Stimulated activated effector memory CD8-positive, alpha-beta T cell treated with anti-CD3 and anti-CD28 coated beads, Interleukin-12 subunit alpha, Interleukin-12 subunit beta, amount 100 ng/mL, for 72 hours (primary cell): ENCODE measurements around the gene APCDD1L.

Experiments used
- ATAC-seq: fragments of 150-1000 bp; cut with Tn5 transposase; 2 replicates; pipeline ENCODE4 v1.10.0; 2021
- DNase-seq, 2 donors: peaks; one replicate each; pipeline ENCODE4 v3.0.0; 2021 to 2022; ENCODE audit warnings: low spot score in 2 of 2
- H3K27ac Mint-ChIP-seq: one replicate; pipeline ENCODE4 v1.8.0; 2022; ENCODE audit warnings: mild to moderate bottlenecking, mixed read lengths
- H3K36me3 Mint-ChIP-seq: one replicate; pipeline ENCODE4 v1.8.0; 2022; ENCODE audit warnings: mild to moderate bottlenecking, mixed read lengths
- H3K4me1 Mint-ChIP-seq: one replicate; pipeline ENCODE4 v1.8.0; 2022; ENCODE audit warnings: mixed read lengths
- H3K4me3 Mint-ChIP-seq: one replicate; pipeline ENCODE4 v1.8.0; 2022; ENCODE audit warnings: mild to moderate bottlenecking, mixed read lengths
- H3K9me3 Mint-ChIP-seq: one replicate; pipeline ENCODE4 v1.8.0; 2022; ENCODE audit warnings: mixed read lengths

The APCDD1L gene

GRCh38 chr20:58470336-58471192 lies 44.6 kb downstream of the APCDD1L start:
- no peaks in the 10 kb centered on the region for H3K9me3 Mint-ChIP-seq
- H3K4me1 Mint-ChIP-seq = no peaks in the 10 kb centered on the region
- no peak overlapping the region for H3K4me3 Mint-ChIP-seq
- no peak for DNase-seq
- no peaks in the 10 kb centered on the region for H3K36me3 Mint-ChIP-seq
- H3K27ac Mint-ChIP-seq = peak overlapping the region; percentile 67
- no peak for ATAC-seq

DNA sequence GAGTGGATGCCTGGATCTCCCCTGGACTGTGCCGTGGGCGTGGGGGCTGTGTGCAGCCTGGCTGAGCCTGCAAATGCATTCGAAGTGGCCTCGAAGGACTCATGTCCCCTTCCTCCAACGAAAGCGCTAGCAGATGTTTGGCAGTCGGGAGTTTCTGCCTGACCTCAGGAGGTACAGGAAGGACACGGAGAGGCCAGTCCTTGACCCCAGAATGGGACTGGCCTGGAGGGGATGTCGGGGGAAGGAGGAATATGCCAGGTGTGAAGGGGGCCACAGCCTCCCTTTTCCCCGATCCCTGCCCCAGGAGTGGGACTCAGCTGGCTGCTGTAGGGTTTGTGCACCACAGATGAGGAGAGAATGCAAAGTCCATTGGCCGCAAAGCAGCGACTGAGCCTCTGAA lies 45.6 kb downstream of the APCDD1L start:
- Mint-ChIP-seq H3K36me3 (no peaks in the 10 kb centered on the region), H3K27ac (no peak overlapping the region), H3K9me3 (no peaks in the 10 kb centered on the region), H3K4me3 (no peak overlapping the region), H3K4me1 (no peaks in the 10 kb centered on the region)
- no peak for ATAC-seq
- no peak for DNase-seq

- DNase-seq (no peak), ATAC-seq (no peak)
- no peak overlapping the region for H3K4me3 Mint-ChIP-seq
- no peaks in the 10 kb centered on the region for H3K9me3 Mint-ChIP-seq
- H3K4me1 Mint-ChIP-seq = no peaks in the 10 kb centered on the region
- no peaks in the 10 kb centered on the region for H3K36me3 Mint-ChIP-seq
- no peak overlapping the region for H3K27ac Mint-ChIP-seq
Measured at GRCh38 chr20:58467572-58468527, 47.3 kb downstream of the APCDD1L start.

DNA sequence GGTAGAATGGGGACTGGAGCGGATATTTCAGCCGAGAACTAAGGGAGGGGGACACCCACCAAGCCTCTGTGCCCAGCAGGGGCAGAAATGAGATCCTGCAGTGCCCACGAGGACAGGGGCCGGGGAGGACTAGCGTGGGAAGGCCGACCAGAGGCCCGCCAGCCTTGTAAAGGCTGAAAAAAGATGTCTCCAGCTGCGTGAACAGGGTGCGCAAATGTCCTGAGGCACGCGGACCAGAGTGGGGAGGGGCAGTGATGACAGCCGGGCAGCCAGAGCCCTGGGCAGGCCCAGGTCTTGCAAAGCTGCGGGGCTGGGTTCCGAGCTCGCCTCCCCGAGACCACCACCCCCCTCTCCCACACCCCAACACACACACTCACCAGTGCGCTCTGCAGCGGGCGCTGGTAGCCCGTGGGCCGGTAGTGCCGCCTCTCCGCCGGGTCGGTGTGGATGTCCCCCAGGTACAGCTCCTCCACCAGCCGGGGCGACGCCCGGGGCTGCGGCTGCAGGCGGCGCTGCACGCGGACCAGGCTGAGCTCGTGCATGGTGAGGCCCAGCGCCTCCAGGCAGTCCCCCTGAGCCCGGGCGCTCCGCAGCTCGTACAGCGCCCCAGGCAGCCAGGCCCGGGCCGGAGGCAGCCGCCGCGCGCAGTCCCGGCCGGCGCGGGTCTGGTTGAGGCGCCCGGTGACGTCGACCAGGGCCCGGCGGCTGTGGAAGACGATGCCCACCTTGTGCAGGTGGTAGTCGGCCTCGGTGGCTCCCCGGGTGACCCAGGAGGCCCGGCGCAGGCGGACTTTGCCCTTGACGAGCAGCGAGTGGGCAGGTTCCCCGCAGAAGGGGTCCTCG lies 48.2 kb downstream of the APCDD1L start:
- no peaks in the 10 kb centered on the region for H3K36me3 Mint-ChIP-seq
- no peaks in the 10 kb centered on the region for H3K4me1 Mint-ChIP-seq
- ATAC-seq (no peak), DNase-seq (no peak)
- no peak overlapping the region for H3K27ac Mint-ChIP-seq
- H3K9me3 Mint-ChIP-seq = no peaks in the 10 kb centered on the region
- H3K4me3 Mint-ChIP-seq = no peak overlapping the region

GRCh38 chr20:58466095-58466708 lies 49.0 kb downstream of the APCDD1L start:
- no peak for DNase-seq
- Mint-ChIP-seq H3K36me3 (no peaks in the 10 kb centered on the region), H3K4me1 (no peaks in the 10 kb centered on the region), H3K9me3 (no peaks in the 10 kb centered on the region), H3K27ac (no peak overlapping the region), H3K4me3 (no peak overlapping the region)
- no peak for ATAC-seq

DNA sequence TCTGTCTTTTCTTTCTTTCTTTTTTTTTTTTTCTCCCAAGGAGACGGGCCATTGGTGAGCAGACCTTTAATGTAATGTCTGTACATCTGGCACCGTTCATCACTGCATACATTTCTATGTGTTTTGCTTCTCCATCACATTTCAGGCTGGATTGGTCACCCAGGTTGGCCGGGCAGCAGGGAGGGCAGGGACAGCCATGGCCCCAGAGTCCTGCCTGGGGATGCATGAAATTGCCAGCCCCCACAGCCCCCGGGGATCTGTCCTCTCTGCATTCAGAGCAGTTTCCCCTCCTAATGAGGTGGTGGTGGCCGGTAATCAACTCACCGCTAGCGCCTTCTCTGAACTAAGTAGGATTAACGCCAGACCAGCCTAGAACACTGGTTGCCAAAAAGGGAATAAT lies 50.4 kb downstream of the APCDD1L start:
- DNase-seq (no peak), ATAC-seq (no peak)
- no peaks in the 10 kb centered on the region for H3K4me1 Mint-ChIP-seq
- no peaks in the 10 kb centered on the region for H3K9me3 Mint-ChIP-seq
- H3K27ac Mint-ChIP-seq = no peak overlapping the region
- no peak overlapping the region for H3K4me3 Mint-ChIP-seq
- H3K36me3 Mint-ChIP-seq = no peaks in the 10 kb centered on the region

- Mint-ChIP-seq H3K4me1 (peaks cover 6% of the 10 kb centered on the region), H3K9me3 (no peaks in the 10 kb centered on the region), H3K36me3 (no peaks in the 10 kb centered on the region), H3K27ac (no peak overlapping the region), H3K4me3 (no peak overlapping the region)
- no peak for DNase-seq
- no peak for ATAC-seq
Measured at GRCh38 chr20:58463256-58463655, 51.9 kb downstream of the APCDD1L start.

DNA sequence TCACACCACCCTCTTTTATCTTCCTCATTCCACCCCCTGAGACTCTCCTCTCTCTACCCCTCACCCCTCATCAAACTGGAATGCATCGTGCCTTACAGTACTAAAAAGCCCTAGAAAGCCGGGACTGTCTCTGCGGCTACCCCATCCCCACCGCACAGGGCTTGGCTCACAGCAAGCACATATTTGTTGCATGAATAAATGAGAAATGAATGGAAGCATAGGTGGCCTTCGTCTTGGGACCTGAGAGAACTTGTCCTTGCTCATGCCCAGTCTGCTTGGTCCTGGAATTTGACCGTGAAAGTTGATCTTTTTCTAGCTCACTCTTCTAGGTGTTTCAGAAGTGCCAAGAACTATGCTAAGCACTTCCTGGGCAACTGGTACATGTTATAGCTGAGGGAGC lies 53.3 kb downstream of the APCDD1L start:
- H3K4me1 Mint-ChIP-seq = peaks cover 18% of the 10 kb centered on the region
- no peak for DNase-seq
- peak overlapping the region; percentile 27 for H3K27ac Mint-ChIP-seq
- no peak for ATAC-seq
- no peaks in the 10 kb centered on the region for H3K9me3 Mint-ChIP-seq
- H3K36me3 Mint-ChIP-seq = no peaks in the 10 kb centered on the region
- H3K4me3 Mint-ChIP-seq = no peak overlapping the region

DNA sequence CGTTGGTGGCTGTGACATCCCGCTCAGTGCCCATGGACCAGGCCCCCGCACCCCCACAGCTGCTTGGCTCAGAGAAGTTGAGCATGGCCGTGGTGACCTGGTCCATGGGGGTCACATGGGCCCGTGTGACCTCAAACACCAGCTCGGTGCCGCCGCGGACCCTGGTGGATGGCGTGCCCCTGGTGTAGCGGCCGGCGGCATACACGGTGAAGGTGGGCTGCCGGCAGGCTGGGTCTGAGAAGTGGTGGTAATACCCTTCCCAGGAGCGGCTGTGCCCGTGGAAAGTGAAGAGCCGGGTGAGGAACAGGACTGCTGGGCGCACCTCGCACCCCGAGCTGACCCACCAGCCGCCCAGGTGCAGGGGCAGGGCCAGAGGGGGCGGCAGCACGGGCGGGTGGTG lies 54.1 kb downstream of the APCDD1L start:
- Mint-ChIP-seq H3K4me1 (peaks cover 23% of the 10 kb centered on the region), H3K27ac (no peak overlapping the region), H3K36me3 (no peaks in the 10 kb centered on the region), H3K9me3 (no peaks in the 10 kb centered on the region), H3K4me3 (no peak overlapping the region)
- DNase-seq (no peak), ATAC-seq (no peak)

GRCh38 chr20:58459058-58459750 lies 56.0 kb downstream of the APCDD1L start:
- ATAC-seq (no peak), DNase-seq (no peak)
- H3K4me3 Mint-ChIP-seq = no peak overlapping the region
- H3K4me1 Mint-ChIP-seq = peaks cover 23% of the 10 kb centered on the region
- H3K36me3 Mint-ChIP-seq = no peaks in the 10 kb centered on the region
- no peaks in the 10 kb centered on the region for H3K9me3 Mint-ChIP-seq
- H3K27ac Mint-ChIP-seq = no peak overlapping the region

DNA sequence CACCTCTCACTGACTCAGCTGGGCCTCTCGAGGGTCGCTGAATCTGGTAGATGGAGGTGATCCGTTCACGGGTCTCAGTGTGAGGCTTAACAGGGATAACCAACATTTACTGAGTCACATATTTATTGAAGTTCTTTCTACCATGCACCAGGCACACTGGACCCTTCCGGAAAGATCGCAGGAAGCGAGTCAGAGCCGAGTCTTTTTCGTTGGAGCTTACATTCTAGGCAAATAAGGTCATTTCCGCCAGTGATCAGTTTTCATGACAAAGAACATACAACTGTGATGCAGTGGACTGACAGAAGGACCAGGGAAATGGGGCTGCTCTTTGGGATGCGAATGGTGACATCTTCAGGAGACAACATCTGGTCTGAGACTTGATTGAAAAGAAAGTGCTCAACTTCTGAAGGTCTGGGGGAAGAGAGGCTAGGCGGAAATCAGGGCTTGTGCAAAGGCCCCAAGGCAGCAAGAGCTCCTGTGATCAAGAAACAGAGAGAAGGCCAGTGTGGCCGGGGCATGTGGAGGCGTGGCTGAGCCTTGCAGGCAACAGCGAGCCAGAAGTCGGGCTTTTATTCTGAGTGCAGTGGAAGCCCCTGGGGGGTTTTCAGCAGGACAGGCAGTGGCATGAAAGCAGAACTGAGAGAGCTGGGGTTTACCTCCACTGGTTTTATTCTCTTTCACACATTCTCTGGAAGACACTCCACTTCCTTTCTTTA lies 56.7 kb downstream of the APCDD1L start:
- Mint-ChIP-seq H3K27ac (no peak overlapping the region), H3K9me3 (no peaks in the 10 kb centered on the region), H3K4me1 (peaks cover 23% of the 10 kb centered on the region), H3K4me3 (no peak overlapping the region), H3K36me3 (no peaks in the 10 kb centered on the region)
- no peak for DNase-seq
- ATAC-seq = peak; percentile 62

- Mint-ChIP-seq H3K36me3 (no peaks in the 10 kb centered on the region), H3K9me3 (no peaks in the 10 kb centered on the region), H3K4me1 (peaks cover 23% of the 10 kb centered on the region), H3K27ac (peak overlapping the region; percentile 3), H3K4me3 (no peak overlapping the region)
- ATAC-seq = no peak
- no peak for DNase-seq
Measured at GRCh38 chr20:58457083-58457695, 58.0 kb downstream of the APCDD1L start.

- H3K36me3 Mint-ChIP-seq = peaks cover 7% of the 10 kb centered on the region
- H3K4me3 Mint-ChIP-seq = no peak overlapping the region
- no peaks in the 10 kb centered on the region for H3K9me3 Mint-ChIP-seq
- H3K27ac Mint-ChIP-seq = no peak overlapping the region
- peaks cover 23% of the 10 kb centered on the region for H3K4me1 Mint-ChIP-seq
- DNase-seq = no peak
- no peak for ATAC-seq
Measured at GRCh38 chr20:58454460-58454859, 60.7 kb downstream of the APCDD1L start.
